Right lung (tissue), 10 donors: ENCODE measurements around the gene SGCE. TPM values are rescaled to one million over a fixed set of nuclear protein-coding genes. Genes with fewer than 3 reads are reported as not detected.
"Not testable (repeated sequence)": the region's sequence is repeated elsewhere in the genome, so short reads cannot be mapped to it uniquely, and the experiment has no call there.

Experiments used
- DNase-seq, 2 donors: peaks; one replicate each; pipeline ENCODE4 v3.0.0-alpha.2; 2013
- long read RNA-seq, 8 donors: transcript quantifications; one replicate each; lab custom pipeline, GENCODE V29; 2026
- polyA plus RNA-seq, 5 donors: library from polyadenylated mRNA; unstranded; fragments of 120-200 nt; gene quantifications; one replicate each; pipeline versions ENCODE4 v1.2.1 to v1.2.3, GENCODE V29; 2013; ENCODE audit warnings: inconsistent platforms in 1 of 5, low replicate concordance in 1 of 5; ENCODE audit not compliant: insufficient read length in 5 of 5, insufficient read depth in 1 of 5

Gene SGCE
- 10 to 100 TPM; 60.0 to 92.1 (median 78.5) TPM for polyA plus RNA-seq
- long read RNA-seq, donor 1, transcript SGCE-210 (3 exons, 453 nt) = minor isoform, 6 of 34 reads
- long read RNA-seq, donor 1, transcript SGCE-299 (11 exons, 1,614 nt) = major isoform, 14 of 34 reads
- long read RNA-seq, donor 1, partial matches to known transcripts = 8 of 34 reads
- long read RNA-seq, donor 1, other reads (novel, unspliced or antisense) = 0 of 34 reads
- long read RNA-seq, donor 2, transcript SGCE-299 (11 exons, 1,614 nt) = major isoform, 9 of 17 reads
- long read RNA-seq, donor 2, partial matches to known transcripts = 0 of 17 reads
- long read RNA-seq, donor 2, other reads (novel, unspliced or antisense) = 0 of 17 reads
- long read RNA-seq, donor 3, transcript SGCE-299 (11 exons, 1,614 nt) = major isoform, 6 of 28 reads
- long read RNA-seq, donor 3, partial matches to known transcripts = 8 of 28 reads
- long read RNA-seq, donor 3, other reads (novel, unspliced or antisense) = 8 of 28 reads
- long read RNA-seq, donor 4, transcript SGCE-299 (11 exons, 1,614 nt) = major isoform, 7 of 16 reads
- long read RNA-seq, donor 4, partial matches to known transcripts = 6 of 16 reads
- long read RNA-seq, donor 4, other reads (novel, unspliced or antisense) = 0 of 16 reads
- long read RNA-seq, donor 5, transcript SGCE-299 (11 exons, 1,614 nt) = major isoform, 15 of 41 reads
- long read RNA-seq, donor 5, partial matches to known transcripts = 19 of 41 reads
- long read RNA-seq, donor 5, other reads (novel, unspliced or antisense) = 0 of 41 reads
- long read RNA-seq, donor 6, transcript SGCE-299 (11 exons, 1,614 nt) = major isoform, 13 of 46 reads
- long read RNA-seq, donor 6, partial matches to known transcripts = 16 of 46 reads
- long read RNA-seq, donor 6, other reads (novel, unspliced or antisense) = 6 of 46 reads
- long read RNA-seq, donor 7, transcript SGCE-299 (11 exons, 1,614 nt) = major isoform, 22 of 215 reads
- long read RNA-seq, donor 7, partial matches to known transcripts = 66 of 215 reads
- long read RNA-seq, donor 7, other reads (novel, unspliced or antisense) = 116 of 215 reads
- long read RNA-seq, donor 8, transcript SGCE-299 (11 exons, 1,614 nt) = major isoform, 5 of 8 reads
- long read RNA-seq, donor 8, partial matches to known transcripts = 0 of 8 reads
- long read RNA-seq, donor 8, other reads (novel, unspliced or antisense) = 0 of 8 reads

- peak; percentile 81 to 84 for DNase-seq
Observed at GRCh38 chr7:94655848-94656657, at the start of gene SGCE. TSS of gene SGCE (minus strand) at chr7:94656133. CDS start at chr7:94656098, 35 bp downstream.

DNA sequence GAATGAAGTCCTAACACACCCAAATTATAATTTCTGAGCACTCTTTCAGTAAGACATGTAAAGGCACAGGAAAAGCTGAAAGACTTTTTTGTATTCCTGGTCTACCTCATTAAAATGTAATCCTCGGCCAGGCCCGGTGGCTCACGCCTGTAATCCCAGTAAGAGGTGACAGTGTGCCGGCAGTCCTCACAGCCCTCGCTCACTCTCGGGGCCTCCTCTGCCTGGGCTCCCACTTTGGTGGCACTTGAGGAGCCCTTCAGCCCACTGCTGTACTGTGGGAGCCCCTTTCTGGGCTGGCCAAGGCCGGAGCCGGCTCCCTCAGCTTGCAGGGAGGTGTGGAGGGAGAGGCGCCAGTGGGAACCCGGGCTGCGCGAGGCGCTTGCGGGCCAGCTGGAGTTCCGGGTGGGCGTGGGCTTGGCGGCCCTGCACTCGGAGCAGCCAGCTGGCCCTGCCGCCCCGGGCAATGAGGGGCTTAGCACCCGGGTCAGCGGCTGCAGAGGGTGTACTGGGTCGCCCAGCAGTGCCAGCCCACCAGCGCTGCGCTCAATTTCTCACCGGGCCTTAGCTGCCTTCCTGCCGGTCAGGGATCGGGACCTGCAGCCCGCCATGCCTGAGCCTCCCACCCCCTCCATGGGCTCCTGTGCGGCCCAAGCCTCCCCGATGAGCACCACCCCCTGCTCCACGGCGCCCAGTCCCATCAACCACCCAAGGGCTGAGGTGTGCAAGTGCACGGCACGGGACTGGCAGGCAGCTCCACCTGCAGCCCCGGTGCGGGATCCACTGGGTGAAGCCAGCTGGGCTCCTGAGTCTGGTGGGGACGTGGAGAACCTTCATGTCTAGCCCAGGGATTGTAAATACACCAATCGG, 49.5 kb upstream of the SGCE start:
- not testable (repeated sequence) for DNase-seq

DNA sequence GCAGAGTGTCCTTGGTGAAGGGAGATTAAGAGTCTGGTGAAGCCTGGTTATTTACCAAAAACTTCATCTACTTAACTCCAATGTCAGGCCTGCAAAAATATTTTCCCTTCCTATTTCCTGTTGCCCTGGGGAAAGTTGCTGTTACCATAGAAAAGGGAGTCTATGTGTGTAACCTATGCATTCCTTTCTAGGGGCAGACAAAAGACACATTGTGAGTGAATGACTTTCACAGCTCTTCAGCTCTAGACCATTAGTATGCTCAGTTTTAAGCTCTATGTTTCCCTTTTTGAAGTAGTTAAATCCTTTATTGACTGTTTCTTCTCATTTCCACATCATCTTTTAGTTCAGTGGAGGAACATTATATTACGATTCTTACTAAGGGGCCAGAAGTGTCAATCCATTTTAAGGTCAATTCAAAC, 45.6 kb upstream of the SGCE start:
- peak; percentile 58 to 59 for DNase-seq

GRCh38 chr7:94700926-94701554, 45.1 kb upstream of the SGCE start:
- DNase-seq = no peak

- peak; percentile 50 to 51 for DNase-seq
Observed at GRCh38 chr7:94698275-94698674, 42.3 kb upstream of the SGCE start.

- DNase-seq = peak; percentile 76 to 82
Observed at GRCh38 chr7:94697035-94697974, 41.4 kb upstream of the SGCE start.

DNA sequence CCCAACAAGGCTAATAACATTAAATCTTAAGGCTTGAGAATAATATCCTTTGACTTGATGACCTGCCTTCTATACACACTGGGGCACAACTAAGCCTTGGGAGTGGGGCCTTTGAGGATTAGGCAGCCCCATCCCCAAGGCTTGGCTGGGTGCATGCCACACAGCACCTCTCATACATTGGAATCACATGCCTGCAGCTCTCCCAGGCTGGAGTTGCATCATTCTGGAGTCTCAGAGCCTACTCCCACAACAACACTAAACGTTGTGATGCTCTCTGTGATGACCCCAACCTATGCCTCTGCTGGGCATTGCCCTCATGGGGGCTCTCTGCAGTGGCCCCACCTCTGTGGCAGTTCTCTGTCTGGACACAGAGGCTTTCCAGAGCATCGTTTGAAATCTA, 31.9 kb upstream of the SGCE start:
- no peak for DNase-seq

GRCh38 chr7:94687076-94687475, 31.1 kb upstream of the SGCE start:
- no peak for DNase-seq

DNA sequence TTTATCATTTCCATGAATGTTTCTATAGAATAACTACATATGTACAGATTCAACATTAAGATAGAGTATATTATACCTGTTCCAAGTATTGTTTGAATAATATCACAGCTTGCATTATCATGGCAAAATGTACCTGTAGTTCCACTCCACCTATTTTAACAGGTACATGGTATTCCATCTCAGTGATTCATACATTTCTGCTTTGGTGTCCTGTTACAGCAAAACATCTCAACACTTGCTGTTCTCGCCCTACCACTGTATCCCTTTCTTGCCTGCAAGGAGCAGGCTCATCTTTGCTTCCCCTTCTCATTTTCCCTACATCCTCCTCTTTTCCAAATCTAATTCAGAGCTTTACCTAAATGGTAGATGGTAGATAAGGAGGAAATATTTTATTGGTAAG, 27.1 kb upstream of the SGCE start:
- DNase-seq = no peak

DNA sequence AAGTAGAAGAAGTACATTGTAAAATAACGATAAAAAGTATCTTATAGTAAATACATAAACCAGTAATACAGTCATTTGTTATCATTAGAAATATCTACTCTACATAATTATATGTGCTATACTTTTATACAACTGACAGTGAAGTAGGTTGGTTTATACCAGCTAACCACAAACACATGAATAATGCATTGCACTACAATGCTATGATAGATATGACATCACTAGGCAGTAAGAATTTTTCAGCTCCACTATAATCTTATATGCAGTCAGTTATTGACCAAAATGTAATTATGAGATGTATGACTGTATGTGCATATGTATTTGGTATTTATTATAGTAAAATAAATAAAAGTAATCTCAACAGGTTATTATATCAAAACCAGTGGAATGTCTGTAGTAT, 23.4 kb upstream of the SGCE start:
- DNase-seq = no peak

GRCh38 chr7:94676431-94676830, 20.5 kb upstream of the SGCE start:
- DNase-seq = no peak

DNA sequence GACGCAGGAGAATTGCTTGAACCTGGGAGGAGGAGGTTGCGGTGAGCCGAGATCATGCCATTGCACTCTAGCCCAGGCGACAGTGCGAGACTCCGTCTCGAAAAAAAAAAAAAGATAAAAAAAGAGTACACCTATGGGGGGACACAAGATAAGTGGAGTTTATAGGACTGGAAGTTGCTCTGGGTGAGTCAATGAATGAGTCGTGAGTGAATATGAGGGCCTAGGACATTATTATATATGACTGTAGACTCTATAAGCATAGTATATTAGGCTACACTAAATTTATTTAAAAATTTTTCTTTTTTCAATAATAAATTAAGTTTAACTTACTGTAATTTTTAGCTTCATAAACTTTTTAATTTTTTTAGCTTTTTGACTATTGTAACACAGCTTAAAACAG, 19.4 kb upstream of the SGCE start:
- DNase-seq = no peak

GRCh38 chr7:94671444-94672235, 15.7 kb upstream of the SGCE start:
- no peak for DNase-seq

GRCh38 chr7:94669773-94670495, 14.0 kb upstream of the SGCE start:
- DNase-seq = no peak

DNA sequence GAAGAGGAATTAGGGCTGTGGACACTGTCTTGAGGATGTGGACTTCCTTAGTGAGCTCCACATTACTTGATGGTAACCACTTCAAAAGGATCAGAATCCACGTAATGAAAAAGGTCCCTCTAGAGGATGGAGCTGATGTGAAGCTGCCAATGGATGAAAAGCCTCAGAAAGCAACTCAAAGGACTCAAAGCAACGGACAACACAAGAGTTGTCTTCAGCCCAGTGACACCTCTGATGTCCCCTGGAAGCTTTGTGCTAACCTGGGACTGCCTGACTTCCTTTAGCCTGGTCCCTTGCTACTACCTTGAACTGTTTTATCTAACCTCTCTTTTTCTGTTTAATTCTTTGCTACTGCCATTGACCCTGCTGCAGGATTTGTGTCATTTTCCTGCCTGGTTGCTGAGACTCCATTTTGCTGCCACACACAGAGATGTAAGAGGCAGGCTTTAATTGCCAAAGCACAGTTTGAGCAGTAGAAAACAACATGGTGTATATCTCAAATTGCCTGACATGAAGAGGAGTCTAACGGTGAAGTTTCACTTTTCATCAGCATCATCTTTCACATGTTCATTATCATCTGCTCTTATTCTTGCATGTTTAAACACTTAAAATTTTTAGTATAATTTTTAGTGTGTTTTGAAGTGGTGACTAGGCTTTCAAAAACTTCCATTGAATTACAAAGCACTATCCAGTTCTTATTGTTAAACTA, 11.1 kb upstream of the SGCE start:
- DNase-seq = no peak

DNA sequence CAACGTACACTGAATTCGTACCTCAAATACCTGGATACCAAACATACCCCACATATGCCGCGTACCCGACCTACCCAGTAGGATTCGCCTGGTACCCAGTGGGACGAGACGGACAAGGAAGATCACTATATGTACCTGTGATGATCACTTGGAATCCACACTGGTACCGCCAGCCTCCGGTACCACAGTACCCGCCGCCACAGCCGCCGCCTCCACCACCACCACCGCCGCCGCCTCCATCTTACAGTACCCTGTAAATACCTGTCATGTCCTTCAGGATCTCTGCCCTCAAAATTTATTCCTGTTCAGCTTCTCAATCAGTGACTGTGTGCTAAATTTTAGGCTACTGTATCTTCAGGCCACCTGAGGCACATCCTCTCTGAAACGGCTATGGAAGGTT, 9.5 kb upstream of the SGCE start:
- DNase-seq = no peak
